DMS53 (cell line): Measurements from ENCODE around the gene NSMCE1.
"Not testable (repeated sequence)": the region's sequence is repeated elsewhere in the genome, so short reads cannot be mapped to it uniquely, and the experiment has no call there.

Experiments
- DNase-seq: peaks from one replicate; lab custom pipeline; 2025; lab: John Stamatoyannopoulos, UW

NSMCE1 gene

DNA sequence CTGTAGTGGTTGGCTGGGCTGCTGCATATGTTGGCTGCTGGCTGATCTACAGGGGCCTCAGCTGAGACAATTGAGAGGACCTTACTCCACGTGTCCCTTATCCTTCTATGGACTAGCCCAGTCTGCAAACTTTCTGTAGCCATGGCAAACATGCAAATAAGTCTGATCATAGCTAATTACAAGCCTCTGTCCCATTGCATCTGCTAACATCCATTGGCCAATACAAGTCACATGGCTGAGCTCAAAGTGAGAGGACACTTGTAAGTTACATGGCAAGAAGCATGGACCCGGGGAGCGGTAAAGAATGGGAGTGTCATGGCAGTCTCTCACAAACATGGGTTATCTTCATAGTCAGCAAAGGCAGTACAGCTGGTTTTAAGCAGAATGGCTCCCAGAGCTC is 33.6 kb upstream of the NSMCE1 start:
- no peak for DNase-seq

DNA sequence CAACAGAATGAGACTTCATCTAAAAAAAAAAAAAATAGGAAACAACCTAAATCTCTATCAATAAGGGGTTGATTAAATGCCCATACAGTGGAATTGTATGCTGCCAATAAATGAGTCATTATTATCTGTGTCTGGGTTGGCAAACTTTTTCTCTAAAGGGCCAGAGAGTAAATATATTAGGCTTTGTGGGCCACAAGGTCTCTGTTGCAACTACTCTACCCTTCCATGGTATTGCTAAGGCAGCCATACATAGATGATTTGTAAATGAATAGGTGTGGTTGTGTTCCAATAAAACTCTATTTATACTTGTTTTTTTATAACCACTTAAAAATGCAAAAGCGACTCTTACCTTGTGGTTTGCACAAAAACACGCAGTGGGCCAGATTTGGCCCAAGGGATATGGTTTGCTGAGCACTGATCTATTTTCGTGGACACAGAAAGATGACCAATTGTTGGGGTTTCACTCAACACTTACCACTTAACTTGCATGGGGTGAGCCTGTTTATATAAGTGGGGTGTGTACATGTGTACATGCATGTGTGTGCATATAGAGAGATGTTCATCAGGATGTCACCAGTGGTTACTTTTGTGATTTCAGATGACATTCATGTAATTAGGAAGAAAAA is 32.8 kb upstream of the NSMCE1 start:
- no peak for DNase-seq

DNA sequence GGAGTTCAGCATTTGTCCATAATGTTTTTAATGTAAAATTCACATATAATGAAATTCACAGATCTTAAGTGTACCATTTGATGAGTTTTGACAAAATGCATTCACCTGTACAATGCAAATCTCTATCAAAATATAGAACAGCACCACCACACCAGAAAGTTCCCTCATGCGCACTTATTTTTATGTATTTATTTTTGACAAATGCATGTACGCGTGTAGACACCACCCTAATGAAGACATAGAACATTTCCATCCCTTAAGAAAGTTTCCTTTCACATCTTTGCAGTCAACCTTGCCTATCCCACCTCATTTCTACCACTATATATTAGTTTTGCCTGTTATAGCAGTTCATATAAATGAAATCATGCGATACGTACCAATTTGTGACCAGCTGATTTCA is 29.6 kb upstream of the NSMCE1 start:
- no peak for DNase-seq

DNA sequence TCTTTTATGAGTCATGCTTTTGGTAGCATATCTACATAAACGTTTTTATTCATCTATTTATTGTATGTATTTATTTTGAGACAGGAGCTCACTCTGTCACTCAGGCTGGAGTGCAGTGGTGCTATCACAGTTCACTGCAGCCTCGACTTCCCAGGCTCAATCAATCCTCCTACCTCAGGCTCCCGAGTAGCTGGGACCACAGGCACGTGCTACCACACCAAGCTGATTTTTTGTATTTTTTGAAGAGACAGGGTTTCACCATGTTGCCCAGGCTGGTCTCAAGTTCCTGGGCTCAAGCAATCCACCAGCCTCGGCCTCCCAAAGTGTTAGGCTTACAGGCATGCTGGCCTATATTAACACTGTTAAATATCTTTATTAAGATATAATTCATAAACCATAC is 24.8 kb upstream of the NSMCE1 start:
- DNase-seq: no peak

DNA sequence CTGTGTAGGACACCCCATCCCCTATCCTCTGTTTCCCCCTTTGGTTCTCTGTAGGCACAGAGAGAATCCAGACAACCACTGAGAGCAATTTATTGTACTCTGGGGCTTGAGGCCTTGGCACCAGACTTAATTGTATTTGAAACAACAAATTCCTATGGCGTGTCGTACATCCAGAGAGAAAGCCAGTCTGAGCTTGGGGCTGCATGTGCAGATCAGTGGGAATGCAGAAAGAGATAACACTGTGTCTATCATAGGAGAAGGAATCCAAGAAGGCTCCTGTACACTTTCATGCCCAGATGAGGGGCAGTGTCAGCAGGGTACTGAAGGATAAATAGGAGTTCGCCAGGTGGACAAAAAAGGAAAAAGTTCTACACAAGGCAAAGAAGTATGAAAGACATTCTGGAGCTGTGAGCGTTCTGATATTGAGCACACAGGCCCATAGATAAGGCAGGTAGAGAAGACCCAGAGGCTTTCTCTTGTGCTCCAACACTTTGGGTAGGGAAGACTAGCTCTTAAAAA is 23.2 kb upstream of the NSMCE1 start:
- no peak for DNase-seq

DNA sequence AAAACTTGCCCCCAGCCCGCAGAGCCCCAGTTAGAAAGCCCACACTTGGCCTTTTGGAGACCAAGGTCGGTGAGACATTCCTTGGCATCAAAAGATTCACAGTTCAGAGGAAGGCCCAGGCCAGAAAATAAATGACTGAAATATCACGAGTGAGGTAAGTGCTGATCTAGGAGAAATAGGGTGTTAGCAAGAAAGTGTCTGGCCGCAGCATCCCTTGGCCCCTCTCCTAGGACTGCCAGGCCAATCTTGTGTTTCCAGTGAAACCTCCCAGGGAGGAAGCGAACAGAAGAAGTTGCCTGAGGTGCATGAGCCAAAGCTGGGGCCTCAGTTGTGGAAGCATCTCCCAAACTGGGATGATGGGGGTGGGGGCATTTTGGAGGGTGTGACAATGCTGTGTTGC is 22.5 kb upstream of the NSMCE1 start:
- DNase-seq: no peak

DNA sequence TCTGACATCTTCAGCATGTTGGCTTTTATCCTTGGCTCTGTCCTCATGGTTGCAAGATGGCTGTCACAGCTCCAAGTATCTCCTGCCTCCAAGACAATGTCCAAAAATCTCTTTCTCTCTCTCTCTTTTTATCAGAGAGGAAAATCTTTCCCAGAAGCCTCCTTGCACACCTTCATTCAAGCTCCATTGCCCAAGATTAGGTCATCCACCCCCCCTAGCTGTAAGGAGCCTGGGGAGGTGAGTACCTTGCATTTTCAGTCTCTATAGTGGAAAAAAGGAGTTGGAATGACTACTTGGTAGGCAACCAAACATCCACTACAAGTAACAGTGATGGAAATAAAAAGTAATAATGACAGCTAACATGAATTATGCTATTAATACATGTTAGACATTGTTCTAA is 22.0 kb upstream of the NSMCE1 start:
- no peak for DNase-seq

DNA sequence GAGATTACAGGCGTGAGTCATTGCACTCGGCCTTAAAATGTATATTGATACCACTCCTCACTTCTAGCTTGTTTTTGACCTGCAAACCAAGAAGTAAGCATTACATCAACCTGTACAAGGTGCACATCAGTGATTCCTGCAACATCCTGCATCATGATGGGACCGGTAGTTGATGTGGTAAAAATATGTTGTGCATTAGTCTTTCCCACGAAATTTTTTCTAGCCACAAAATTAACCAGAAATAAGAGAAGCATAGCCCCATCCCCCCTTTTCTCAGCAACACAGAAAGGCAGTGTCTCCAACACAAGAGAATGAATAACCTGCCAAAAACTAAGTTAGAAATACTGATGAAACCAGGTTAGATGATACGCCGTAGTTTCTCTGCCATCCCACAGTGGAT is 21.1 kb upstream of the NSMCE1 start:
- no peak for DNase-seq

DNA sequence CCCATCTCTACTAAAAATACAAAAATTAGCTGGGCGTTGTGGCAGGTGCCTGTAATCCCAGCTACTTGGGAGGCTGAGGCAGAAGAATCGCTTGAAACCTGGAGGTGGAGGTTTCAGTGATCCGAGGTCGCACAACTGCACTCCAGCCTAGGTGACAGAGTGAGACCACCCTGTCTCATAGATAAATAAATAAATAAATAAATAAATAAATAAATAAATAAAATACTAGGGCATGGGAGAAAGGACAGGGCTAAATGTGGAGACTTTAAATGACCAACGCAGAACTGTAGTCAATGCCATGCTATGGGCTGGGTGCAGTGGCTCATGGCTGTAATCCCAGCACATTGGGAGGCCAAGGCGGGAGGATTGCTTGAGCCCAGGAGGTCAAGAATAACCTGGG is 19.7 kb upstream of the NSMCE1 start:
- not testable (repeated sequence) for DNase-seq

DNA sequence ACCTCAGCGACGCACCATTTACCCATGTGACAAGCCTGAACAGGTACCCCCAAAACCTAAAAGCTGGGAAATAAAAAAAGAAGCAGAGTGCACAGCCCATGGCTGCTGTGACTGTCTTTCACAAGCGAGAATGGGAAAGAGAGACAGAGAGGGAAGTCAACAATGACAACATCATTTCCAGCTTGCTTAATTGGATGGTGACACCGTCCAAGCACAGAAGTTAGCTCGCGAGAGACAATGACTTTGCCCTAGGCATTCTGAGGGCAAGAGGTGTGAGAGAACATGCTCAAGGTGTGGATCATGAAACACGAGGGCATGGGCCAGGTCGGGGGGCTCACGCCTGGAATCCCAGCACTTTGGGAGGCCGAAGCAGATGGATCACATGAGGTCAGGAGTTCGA is 19.3 kb upstream of the NSMCE1 start:
- DNase-seq: no peak

DNA sequence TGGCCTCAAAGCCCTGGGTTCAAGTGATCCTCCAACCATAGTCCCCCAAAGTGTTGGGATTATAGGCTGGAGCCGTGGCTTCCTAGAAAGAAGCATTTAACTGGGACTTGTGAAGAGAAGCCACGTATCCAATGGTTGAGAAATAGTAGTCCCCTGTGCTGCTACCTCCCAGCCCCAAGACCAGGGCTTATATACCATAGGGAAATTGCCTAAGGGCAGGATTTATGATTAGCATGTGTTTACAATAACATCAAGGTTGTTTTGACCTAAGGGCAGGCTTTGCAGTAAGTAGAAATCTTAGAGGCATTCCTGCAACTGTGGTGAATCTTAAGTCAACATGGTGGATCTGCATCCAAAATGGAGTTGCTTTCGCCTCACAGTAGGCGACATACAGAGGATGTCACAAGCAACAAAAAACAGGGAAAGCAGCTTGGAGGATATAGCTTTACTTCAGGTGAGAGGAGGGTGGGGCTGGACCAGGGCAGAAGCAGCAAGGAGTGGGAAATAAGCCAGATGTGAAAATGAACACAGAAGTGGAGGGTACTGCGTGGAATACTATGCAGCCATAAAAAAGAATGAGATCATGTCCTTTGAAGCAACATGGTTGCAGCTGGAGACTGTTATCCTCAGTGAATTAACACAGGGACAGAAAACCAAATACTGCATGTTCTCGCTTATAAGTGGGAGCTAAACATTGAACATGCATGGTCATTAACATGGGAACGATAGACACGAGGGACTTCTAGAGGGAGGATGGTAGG is 18.7 kb upstream of the NSMCE1 start:
- no peak for DNase-seq

DNA sequence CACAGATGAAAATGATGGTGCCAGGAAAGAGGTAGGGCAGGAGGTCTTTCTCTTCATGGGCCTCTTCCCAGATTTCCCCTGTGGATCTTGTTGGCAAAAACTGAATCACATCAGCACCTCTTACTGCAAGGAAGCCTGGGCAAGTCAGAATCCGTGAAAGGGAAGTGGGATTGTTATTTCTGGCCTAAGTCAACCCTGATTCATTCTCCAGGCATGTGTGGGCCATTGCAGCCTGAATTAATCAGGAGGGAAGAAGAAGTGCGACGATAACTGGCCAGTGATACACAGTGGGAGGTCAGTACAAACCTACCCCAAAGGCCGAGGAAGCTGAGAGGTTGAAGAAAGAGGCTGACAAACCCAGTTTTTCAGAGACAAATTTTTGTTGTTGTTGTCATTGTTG is 17.9 kb upstream of the NSMCE1 start:
- DNase-seq: no peak

DNA sequence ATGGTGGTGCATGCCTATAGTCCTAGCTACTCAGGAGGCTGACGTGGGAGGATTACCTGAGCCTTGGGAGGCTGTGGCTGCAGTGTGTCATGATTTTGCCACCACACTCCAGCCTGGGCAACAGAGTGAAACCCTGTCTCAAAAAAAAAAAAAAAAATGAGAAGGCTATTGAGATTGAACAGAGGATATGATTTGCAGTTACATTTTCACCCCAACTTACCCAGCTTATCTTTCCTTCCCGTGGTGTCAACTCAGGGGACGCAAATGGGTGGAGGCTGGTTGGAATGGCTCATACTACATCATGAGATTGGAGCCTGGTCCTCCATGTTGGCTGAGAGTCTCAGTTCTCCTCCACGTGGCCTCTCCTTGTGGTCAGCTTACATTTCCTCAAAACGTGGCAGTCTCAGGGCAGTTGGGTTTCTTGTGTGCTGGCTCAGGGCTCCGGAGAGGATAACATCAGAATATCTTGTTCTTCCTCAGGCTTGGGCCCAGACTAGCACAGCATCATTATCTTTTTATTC is 17.2 kb upstream of the NSMCE1 start:
- DNase-seq: no peak

DNA sequence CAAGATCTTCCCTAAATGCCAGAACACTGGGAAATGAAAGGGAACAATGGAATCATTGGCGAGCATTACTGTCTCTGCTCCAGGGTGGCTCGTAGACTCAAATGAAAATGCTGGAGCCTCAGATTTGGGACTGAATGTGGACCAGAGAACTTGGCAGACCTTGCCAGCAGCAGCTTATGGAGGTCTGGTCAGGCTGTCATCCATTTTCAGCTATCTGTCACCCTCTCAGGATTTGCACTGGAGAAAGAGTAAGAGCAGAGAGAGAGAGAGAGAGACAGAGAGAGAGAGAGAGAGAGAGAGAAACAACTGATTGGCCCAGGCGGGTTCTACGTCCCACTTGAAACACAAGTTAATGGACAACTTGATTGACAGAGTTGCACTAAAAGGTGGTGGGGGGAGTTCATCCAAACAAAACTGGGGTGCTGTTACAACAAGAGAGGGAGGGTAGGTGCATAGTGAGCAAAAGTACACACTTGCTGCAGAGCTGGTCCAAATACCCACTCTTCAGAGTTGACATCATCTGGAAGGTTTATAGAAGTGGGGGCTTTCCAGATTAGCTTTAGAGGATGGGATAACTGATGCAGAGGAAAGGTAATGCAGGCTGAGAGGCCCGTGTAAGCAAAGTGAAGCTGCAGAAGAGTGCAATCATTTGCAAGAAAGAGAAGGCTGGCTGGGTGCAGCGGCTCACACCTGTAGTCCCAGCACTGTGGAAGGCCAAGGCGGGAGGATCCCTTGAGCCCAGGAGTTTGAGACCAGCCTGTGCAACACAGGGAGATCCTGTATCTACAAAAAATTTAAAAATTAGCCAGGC is 16.5 kb upstream of the NSMCE1 start:
- no peak for DNase-seq

DNA sequence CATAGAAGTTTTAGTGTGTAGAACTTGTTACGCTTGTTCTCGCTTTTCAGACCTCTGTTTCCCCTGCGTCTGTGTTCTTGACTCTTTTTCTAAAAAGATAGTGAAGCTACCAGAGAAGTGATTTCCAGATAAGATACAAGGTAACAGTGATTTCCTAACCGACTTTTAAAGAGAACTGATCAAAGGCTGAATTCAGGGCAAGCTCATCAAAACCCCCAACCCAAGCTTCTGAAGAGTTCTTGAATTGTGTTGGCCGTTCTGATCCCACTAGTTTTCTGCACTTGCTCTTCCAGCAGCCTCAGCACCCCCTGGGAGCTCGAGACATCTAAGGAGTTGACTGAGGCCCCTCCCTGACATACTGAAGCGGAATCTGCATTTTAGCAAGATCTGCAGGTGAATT is 12.7 kb upstream of the NSMCE1 start:
- no peak for DNase-seq

DNA sequence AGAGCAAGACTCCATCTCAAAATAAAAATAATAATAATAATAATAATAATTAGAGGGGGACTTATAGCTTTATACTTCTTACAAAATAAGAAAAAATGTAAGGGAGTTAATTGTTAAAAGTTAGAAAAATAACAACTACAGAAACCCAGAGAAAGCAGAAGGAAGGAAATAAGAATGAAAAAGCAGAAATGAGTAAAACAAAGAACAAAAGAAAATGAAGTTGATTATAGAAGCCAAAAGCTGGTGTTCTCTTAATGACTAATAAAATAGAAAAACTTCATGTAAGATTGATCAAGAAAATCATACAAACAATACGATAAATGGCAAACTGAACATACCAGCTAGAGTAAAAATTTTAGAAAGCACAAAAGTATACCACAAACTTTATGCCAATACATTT is 6.8 kb upstream of the NSMCE1 start:
- no peak for DNase-seq

DNA sequence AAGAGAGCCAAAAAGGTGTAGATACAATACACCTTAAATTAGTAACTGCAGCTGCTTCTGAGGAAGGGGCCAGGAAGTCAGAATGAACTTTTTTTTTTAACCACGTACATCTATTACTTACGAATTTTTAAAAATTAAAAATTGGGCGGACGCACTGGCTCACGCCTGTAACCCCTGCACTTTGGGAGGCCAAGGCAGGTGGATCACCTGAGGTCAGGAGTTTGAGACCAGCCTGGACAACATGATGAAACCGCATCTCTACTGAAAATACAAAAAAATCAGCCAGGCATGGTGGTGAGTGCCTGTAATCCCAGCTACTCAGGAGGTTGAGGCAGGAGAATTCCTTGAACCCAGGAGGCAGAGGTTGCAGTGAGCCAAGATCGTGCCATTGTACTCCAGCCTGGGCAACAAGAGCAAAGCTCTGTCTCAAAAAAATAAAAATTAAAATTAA is 5.9 kb upstream of the NSMCE1 start:
- not testable (repeated sequence) for DNase-seq

DNA sequence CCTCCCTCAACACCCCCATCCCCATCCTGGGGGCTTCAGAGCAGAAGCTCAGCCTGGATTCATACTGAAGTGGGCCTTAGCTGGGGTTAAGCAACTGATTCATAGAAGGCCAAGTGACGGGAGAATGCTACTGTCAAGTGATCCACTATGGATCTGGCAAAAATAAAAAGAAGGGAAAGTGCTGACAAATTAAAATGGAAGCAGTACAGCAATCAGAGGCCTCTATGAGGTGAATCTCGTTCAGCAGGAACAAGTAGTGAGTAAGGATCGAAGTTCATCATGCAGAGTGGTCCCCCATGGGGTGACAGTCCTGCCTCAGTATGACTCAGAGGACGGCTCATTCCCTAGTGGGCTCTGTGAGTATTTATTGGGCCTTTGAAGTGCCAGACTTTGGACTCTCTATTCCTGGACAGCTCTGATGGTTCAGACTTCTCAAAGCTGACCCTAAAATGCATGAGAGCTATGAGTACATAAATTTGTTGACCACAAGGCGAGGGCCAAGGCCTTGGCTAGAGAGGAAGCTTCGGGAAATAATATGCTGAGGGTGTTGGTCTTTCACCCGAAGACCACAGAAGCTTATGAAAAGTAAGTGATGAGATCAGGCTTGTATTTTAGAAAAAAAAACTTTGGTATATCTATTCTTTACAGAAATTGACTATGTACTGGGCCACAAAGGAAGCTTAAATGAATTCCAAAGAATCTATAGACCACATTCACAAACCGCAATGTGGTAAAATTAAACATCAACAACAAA is 5.3 kb upstream of the NSMCE1 start:
- DNase-seq: peak; percentile 15

DNA sequence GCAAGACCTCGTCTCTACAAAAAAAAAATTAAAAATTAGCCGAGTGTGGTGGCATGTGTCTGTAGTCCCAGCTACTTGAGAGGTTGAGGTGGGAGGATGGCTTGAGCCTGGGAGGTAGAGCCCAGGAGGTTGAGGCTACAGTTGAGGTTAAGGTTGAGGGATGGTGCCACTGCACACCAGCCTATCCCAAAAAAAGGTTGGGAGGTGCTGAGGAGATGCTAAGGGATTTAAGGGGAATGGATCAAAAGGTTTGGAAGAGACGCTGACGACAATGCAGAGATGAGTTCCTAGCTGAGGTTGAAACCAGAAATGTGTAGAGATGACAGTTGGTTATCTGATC is 4.7 kb upstream of the NSMCE1 start:
- DNase-seq: no peak

DNA sequence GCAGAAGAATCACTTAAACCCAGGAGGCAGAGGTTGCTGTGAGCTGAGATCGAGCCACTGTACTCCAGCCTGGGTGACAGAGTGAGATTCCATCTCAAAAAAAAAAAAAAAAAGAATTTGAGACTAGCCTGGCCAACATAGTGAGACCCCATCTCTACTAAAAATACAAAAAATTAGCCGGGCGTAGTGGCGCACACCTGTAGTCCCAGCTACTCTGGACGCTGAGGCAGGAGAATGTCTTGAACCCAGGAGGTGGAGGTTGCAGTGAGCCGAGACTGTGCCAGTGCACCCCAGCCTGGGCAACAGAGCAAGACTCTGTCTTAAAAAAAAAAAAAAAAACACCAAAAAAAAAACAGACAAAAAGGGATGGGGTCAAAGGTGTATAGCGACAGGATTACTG is 4.1 kb upstream of the NSMCE1 start:
- not testable (repeated sequence) for DNase-seq

DNA sequence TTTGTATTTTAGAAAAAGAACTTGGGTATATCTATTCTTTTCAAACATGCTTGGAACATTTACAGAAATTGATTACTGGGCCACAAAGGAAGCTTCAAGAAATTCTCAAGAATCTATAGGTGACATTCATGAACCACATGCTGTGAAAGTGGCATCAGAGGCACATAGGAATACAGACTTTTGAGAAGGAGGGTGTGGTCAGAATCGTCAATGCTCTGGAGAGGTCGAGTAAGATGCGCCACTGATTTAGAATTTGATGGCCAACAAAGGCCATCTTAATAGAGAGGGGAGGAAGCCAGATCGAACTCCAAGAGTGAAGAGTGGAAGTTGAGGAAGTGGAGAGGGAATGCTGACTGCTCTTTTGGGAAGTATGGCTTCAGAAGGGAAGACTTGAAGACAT is 3.5 kb upstream of the NSMCE1 start:
- DNase-seq: no peak

DNA sequence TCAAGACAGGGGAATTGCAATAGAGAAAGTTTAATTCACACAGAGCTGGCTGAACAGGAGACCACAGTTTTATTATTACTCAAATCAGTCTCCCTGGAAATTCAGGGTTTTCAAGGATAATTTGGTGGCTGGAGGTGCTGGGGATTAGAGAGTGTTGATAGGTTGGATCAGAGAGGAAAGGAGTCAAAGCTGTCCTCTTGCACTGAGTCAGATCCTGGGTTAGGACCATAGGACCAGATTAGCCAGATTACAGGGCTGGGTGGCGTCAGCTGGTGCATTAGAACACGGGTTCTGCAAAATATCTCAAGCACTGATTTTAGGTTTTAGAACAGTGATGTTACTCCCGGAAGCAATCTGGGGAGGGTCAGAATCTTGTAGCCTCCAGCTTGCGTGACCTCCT is 1.8 kb upstream of the NSMCE1 start:
- no peak for DNase-seq
